GM12875 (cell line): Measurements from ENCODE around the gene GPHN.

Source experiments
- H3K4me3 ChIP-seq: one replicate; pipeline ENCODE4 v1.5.1; 2011; ENCODE audit warnings: low read depth, low read length, control low read depth
- CTCF ChIP-seq: IDR thresholded peaks from 2 replicates; pipeline ENCODE4 v1.5.1; 2011; ENCODE audit warnings: low read depth, mild to moderate bottlenecking, control low read depth, inconsistent platforms, low read length, moderate library complexity, borderline replicate concordance; ENCODE audit not compliant: insufficient read depth

GPHN gene

GRCh38 chr14:67168110-67168441, 660.1 kb downstream of the GPHN start:
- H3K4me3 ChIP-seq, result no peak overlapping the region
- TF ChIP-seq CTCF, result no peak

- no peak for TF ChIP-seq CTCF
- no peak overlapping the region for H3K4me3 ChIP-seq
These were observed 662.7 kb downstream of the GPHN start for GRCh38 chr14:67170660-67171059.

GRCh38 chr14:67172056-67172455, 664.1 kb downstream of the GPHN start:
- no peak for TF ChIP-seq CTCF
- no peak overlapping the region for H3K4me3 ChIP-seq

- no peak overlapping the region for H3K4me3 ChIP-seq
- no peak for TF ChIP-seq CTCF
These were observed 664.6 kb downstream of the GPHN start for GRCh38 chr14:67172520-67172919.

- no peak for TF ChIP-seq CTCF
- H3K4me3 ChIP-seq, result no peak overlapping the region
These were observed 665.8 kb downstream of the GPHN start for GRCh38 chr14:67173719-67174118.

GRCh38 chr14:67186172-67186768, 678.3 kb downstream of the GPHN start:
- H3K4me3 ChIP-seq, result no peak overlapping the region
- no peak for TF ChIP-seq CTCF

GRCh38 chr14:67186789-67187584, 679.0 kb downstream of the GPHN start:
- no peak overlapping the region for H3K4me3 ChIP-seq
- TF ChIP-seq CTCF, result no peak
